K562 (cell line): ENCODE results near the gene YPEL3. TPM values are rescaled to one million over a fixed set of nuclear protein-coding genes. Genes with fewer than 3 reads are reported as not detected.
A peak's percentile ranks its signal among the peaks of the same experiment; 100 is the strongest.

Experiments
- ATAC-seq: fragments of 200-7000 bp; cut with Tn5 transposase; 3 replicates; pipeline ENCODE4 v1.9.1; 2020; ENCODE audit warnings: moderate library complexity
- BruUV-seq: library from RNA; stranded (reverse); fragments of 400-500 nt; replicated peaks from 2 replicates; lab custom pipeline; 2021; lab: Mats Ljungman, UMichigan
- CTCF ChIA-PET: fragments of 300-600 bp; formaldehyde crosslinking; extraction: SDS; loops from one replicate; lab custom pipeline; 2021; ENCODE audit warnings: low intra/inter-chr PET ratio; lab: Yijun Ruan, JAX
- POLR2A ChIA-PET: fragments of 300-600, 350-650 bp; sonication (Branson Sonifier 250); formaldehyde crosslinking; extraction: SDS; loops from one replicate; lab custom pipeline; 2021; ENCODE audit warnings: antibody characterized with exemption, inconsistent platforms; lab: Yijun Ruan, JAX
- DNase-seq, 4 experiments: peaks; one replicate each; pipeline versions ENCODE4 v3.0.0 to v3.0.0-alpha.2; 2011 to 2018; ENCODE audit warnings: low spot score in 3 of 4, mixed read lengths in 3 of 4; ENCODE audit errors: extremely low read depth in 1 of 4
- FAIRE-seq: peaks from 2 replicates; lab custom pipeline; 2011; peaks lifted over from hg19 to GRCh38; lab: Jason Lieb, UNC
- H2AFZ ChIP-seq: 2 replicates; pipeline ENCODE4 v1.6.0; 2011; ENCODE audit warnings: low read depth, low read length, control low read depth, inconsistent platforms
- H3K27ac ChIP-seq: fragments of 200-600 bp; 3 replicates; pipeline ENCODE4 v1.8.0; 2011; ENCODE audit warnings: low read depth, mild to moderate bottlenecking, control low read depth, inconsistent platforms, low read length, moderate library complexity, mixed read lengths; ENCODE audit errors: extremely low read depth
- H3K27me3 ChIP-seq, 2 experiments: fragments of 300-600 bp in 1 of 2; 2 replicates in 1 of 2; 3 replicates in 1 of 2; pipeline versions ENCODE4 v1.6.0 to v1.8.0; 2011; ENCODE audit warnings: inconsistent platforms in 2 of 2, low read length in 2 of 2, mild to moderate bottlenecking in 1 of 2, mixed read lengths in 1 of 2, moderate library complexity in 1 of 2; ENCODE audit not compliant: control insufficient read depth in 2 of 2, insufficient read depth in 2 of 2
- H3K36me3 ChIP-seq: fragments of 300-600 bp; 3 replicates; pipeline ENCODE4 v1.8.0; 2011; ENCODE audit warnings: mild to moderate bottlenecking, low read length, inconsistent platforms; ENCODE audit not compliant: control insufficient read depth, insufficient read depth
- H3K4me1 ChIP-seq, 2 experiments: fragments of 200-600 bp in 1 of 2; replicated peaks in 1 of 2; 2 replicates in 1 of 2; 3 replicates in 1 of 2; pipeline versions ENCODE4 v1.5.1 to v1.8.0; 2011; ENCODE audit warnings: inconsistent platforms in 2 of 2, low read length in 2 of 2, mild to moderate bottlenecking in 1 of 2, mixed read lengths in 1 of 2, moderate library complexity in 1 of 2; ENCODE audit not compliant: control insufficient read depth in 2 of 2, insufficient read depth in 2 of 2
- H3K4me2 ChIP-seq: 2 replicates; pipeline ENCODE4 v1.6.1; 2011; ENCODE audit warnings: low read length, control low read depth, inconsistent platforms, mixed read lengths; ENCODE audit not compliant: insufficient read depth
- H3K4me3 ChIP-seq: fragments of 200-600 bp; sonication (generic), shearing (Covaris generic); 2 replicates; pipeline ENCODE4 v1.5.1; 2016; ENCODE audit warnings: control low read depth, inconsistent platforms
- H3K79me2 ChIP-seq: fragments of 200-600 bp; 3 replicates; pipeline ENCODE4 v1.8.0; 2011; ENCODE audit warnings: low read length, inconsistent platforms; ENCODE audit not compliant: control insufficient read depth, insufficient read depth
- H3K9ac ChIP-seq, 2 experiments: 2 replicates each; pipeline versions ENCODE4 v1.6.0 to v1.6.1; 2011; ENCODE audit warnings: low read depth in 2 of 2, low read length in 2 of 2, control low read depth in 1 of 2, inconsistent platforms in 1 of 2, mild to moderate bottlenecking in 1 of 2, mixed read lengths in 1 of 2; ENCODE audit not compliant: insufficient read depth in 1 of 2
- H3K9me1 ChIP-seq: one replicate; pipeline ENCODE4 v1.6.0; 2011; ENCODE audit warnings: inconsistent platforms, mild to moderate bottlenecking, low read length, moderate library complexity; ENCODE audit not compliant: control insufficient read depth, insufficient read depth
- H3K9me3 ChIP-seq: replicated peaks from 2 replicates; pipeline ENCODE4 v1.5.1; 2011; ENCODE audit warnings: low read depth, low read length, inconsistent platforms; ENCODE audit not compliant: control insufficient read depth, insufficient read depth
- H4K20me1 ChIP-seq: replicated peaks from 2 replicates; pipeline ENCODE4 v1.6.1; 2011; ENCODE audit warnings: low read length, inconsistent platforms, mixed read lengths; ENCODE audit not compliant: control insufficient read depth, insufficient read depth
- CHD1 ChIP-seq: fragments of 200-600 bp; sonication (generic); IDR thresholded peaks from one replicate; pipeline ENCODE4 v1.6.1; 2012; ENCODE audit warnings: mild to moderate bottlenecking, moderate library complexity, low read length, inconsistent platforms
- CXXC5 ChIP-seq: fragments of 250-450 bp; sonication (Bioruptor Pico); IDR thresholded peaks from 2 replicates; pipeline ENCODE4 v1.8.0; 2022; ENCODE audit warnings: inconsistent platforms, mild to moderate bottlenecking, moderate library complexity
- MEF2D ChIP-seq: conservative IDR thresholded peaks from 2 replicates; pipeline ENCODE4 v1.6.1; 2016; ENCODE audit warnings: low read depth, missing genetic modification characterization, missing compliant biosample characterization
- RBM25 ChIP-seq: fragments of 200-400 bp; formaldehyde crosslinking; IDR thresholded peaks from 2 replicates; pipeline ENCODE4 v1.6.1; 2018; ENCODE audit warnings: low read length, low read depth, moderate library complexity; ENCODE audit not compliant: severe bottlenecking
- TCF3 ChIP-seq: sonication (generic); formaldehyde crosslinking; IDR thresholded peaks from 2 replicates; pipeline ENCODE4 v1.4.0; 2020; ENCODE audit warnings: mild to moderate bottlenecking, missing genetic modification reagents
- ZNF143 ChIP-seq: sonication (generic); formaldehyde crosslinking; IDR thresholded peaks from 2 replicates; pipeline ENCODE4 v1.9.0; 2022; ENCODE audit warnings: mild to moderate bottlenecking, missing genetic modification reagents
- WGBS: fragments of 100-300 bp; shearing (Covaris generic); methylation state at CpG from one replicate; pipeline ENCODE4 v1.1.6; 2016; ENCODE audit warnings: low coverage, mixed read lengths; ENCODE audit not compliant: insufficient coverage; ENCODE audit errors: missing lambda C conversion rate; 5-methylcytosine and 5-hydroxymethylcytosine counted together
- in situ Hi-C: fragments of 300-500 bp; cut with MboI; formaldehyde crosslinking; loops from 4 replicates; pipeline ENCODE4 v1.15.0; 2018; ENCODE audit warnings: inconsistent platforms, mixed read lengths
- intact Hi-C: fragments of 100-400 bp; cut with micrococcal nuclease; formaldehyde crosslinking; loops from 2 replicates; pipeline ENCODE4 v1.14.2; 2022
- polyA plus RNA-seq, 8 experiments: library from polyadenylated mRNA; depleted of rRNA in 4 of 8; stranded (reverse) in 5 of 8; unstranded in 3 of 8; fragments of >200 nt; fragmentation: Nextera tagmentation in 2 of 8; fragmentation: Illumina TruSeq in 1 of 8; extraction: Ambion mirVana in 2 of 8; extraction: Trizol in 1 of 8; gene quantifications; 2 replicates each; pipeline versions ENCODE4 v1.2.1 to v1.2.3, GENCODE V29; 2011 to 2014; ENCODE audit warnings: inconsistent platforms in 1 of 8, missing spikeins in 1 of 8
- total RNA-seq, 7 experiments: library from RNA; depleted of rRNA in 6 of 7; stranded (reverse); fragments of >200 nt in 6 of 7; fragmentation: Illumina TruSeq in 2 of 7; extraction: Trizol in 2 of 7; gene quantifications; 2 replicates each; pipeline versions ENCODE4 v1.2.1 to v1.2.3, GENCODE V29; 2011 to 2021; ENCODE audit warnings: low replicate concordance in 1 of 7
- TF ChIP-seq, protein P1 (sequence below): sonication (generic); formaldehyde crosslinking; IDR thresholded peaks from 2 replicates; pipeline ENCODE4 v1.8.1; 2023; ENCODE audit warnings: mild to moderate bottlenecking, missing genetic modification reagents

Gene YPEL3
- total and polyA plus RNA-seq, 9 of the 15 experiments (the other 6 are each of a cell fraction or from before 2014, with no cell fraction given) = 0.41 to 15.0 (median 2.9) TPM

DNA sequence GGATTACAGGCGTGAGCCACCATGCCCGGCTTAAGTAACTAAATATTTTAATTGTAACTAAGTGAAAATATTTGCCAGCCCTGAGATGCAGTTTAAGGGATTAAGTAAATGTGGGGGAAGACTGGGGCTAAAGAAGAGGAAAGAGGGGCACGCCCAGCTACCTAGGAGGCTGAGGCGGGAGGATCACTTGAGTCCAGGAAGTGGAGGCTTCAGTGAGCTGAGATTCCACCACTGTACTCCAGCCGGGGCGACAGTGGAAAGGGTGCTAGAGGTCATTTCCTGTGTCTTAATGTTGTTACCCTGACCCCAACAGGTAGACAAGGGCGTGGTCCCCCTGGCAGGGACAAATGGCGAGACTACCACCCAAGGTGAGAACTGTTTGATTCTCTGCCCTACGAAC, 27.7 kb downstream of the YPEL3 start:
- H3K4me1 ChIP-seq = peaks cover 41 to 57% of the 10 kb centered on the region in 2 experiments
- peak overlapping the region; percentile 32 for H3K4me3 ChIP-seq
- H4K20me1 ChIP-seq = peaks cover 51% of the 10 kb centered on the region
- in situ Hi-C loops = no loop called here
- H3K36me3 ChIP-seq = peaks cover 64% of the 10 kb centered on the region
- H3K9me3 ChIP-seq = no peaks in the 10 kb centered on the region
- ATAC-seq (no peak), FAIRE-seq (no peak), DNase-seq (no peak)
- no peak overlapping the region for H2AFZ ChIP-seq
- no peaks in the 10 kb centered on the region for H3K27me3 ChIP-seq
- peaks cover 74% of the 10 kb centered on the region for H3K79me2 ChIP-seq
- peaks cover 17% of the 10 kb centered on the region for H3K9me1 ChIP-seq
- H3K4me2 ChIP-seq = peak overlapping the region; percentile 79
- ChIA-PET CTCF (no interaction called here), POLR2A (interaction anchor here (0.8 to 1.2 kb wide), 2 partner anchors 8 to 25 kb away, joined by 3 to 4 read pairs; no protein-coding TSS in a partner anchor)
- BruUV-seq = no TSS peak
- intact Hi-C loops = loop anchor here (10.0 kb wide), 2 partner anchors 306 to 586 kb away; partner anchors contain the start of genes FBRS, MYL11, PRR14 and TBC1D10B
- peak overlapping the region; percentile 55; the same call in 2 of the 3 replicates for H3K27ac ChIP-seq
- WGBS = 91% methylated on average over 8 of the region's 9 CpGs
- peak overlapping the region; percentile 86 to 93; a peak in 3 of 4 replicates for H3K9ac ChIP-seq
- no peak for TF ChIP-seq MEF2D (tag)
- TF ChIP-seq, protein P1, sequence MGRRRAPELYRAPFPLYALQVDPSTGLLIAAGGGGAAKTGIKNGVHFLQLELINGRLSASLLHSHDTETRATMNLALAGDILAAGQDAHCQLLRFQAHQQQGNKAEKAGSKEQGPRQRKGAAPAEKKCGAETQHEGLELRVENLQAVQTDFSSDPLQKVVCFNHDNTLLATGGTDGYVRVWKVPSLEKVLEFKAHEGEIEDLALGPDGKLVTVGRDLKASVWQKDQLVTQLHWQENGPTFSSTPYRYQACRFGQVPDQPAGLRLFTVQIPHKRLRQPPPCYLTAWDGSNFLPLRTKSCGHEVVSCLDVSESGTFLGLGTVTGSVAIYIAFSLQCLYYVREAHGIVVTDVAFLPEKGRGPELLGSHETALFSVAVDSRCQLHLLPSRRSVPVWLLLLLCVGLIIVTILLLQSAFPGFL (CRISPR knock-in tag) = no peak
- TF ChIP-seq ZNF143 (CRISPR knock-in tag) = no peak
- TF ChIP-seq RBM25 = no peak
- TF ChIP-seq CXXC5 (CRISPR knock-in tag) = no peak
- no peak for TF ChIP-seq TCF3 (CRISPR knock-in tag)
- peak; percentile 44 for TF ChIP-seq CHD1
